OCI-LY3 (cell line): ENCODE results near the gene RHBDF2.

ENCODE experiments used
- H2AFZ ChIP-seq: fragments of 200-600, 300-600 bp; shearing (Covaris generic); 2 replicates; pipeline ENCODE4 v1.6.0; 2014; ENCODE audit warnings: antibody characterized with exemption, low read depth, low read length
- H3K27ac ChIP-seq: fragments of 200-600, 300-600 bp; sonication (generic); 2 replicates; pipeline ENCODE4 v1.5.1; 2014; ENCODE audit warnings: mild to moderate bottlenecking, low read length, moderate library complexity, mixed read lengths
- H3K27me3 ChIP-seq: fragments of 200-600, 300-600 bp; sonication (generic); 2 replicates; pipeline ENCODE4 v1.6.1; 2014; ENCODE audit warnings: low read depth, low read length, mixed read lengths
- H3K36me3 ChIP-seq: fragments of 200-600, 300-600 bp; sonication (generic); replicated peaks from 2 replicates; pipeline ENCODE3; 2014; ENCODE audit warnings: low read depth, low read length, mixed read lengths
- H3K4me1 ChIP-seq: fragments of 300-600, 200-600 bp; sonication (generic); 2 replicates; pipeline ENCODE4 v1.6.1; 2014; ENCODE audit warnings: low read length, mixed read lengths
- H3K4me2 ChIP-seq: fragments of 200-600, 300-600 bp; sonication (generic); 2 replicates; pipeline ENCODE4 v1.6.1; 2014; ENCODE audit warnings: low read length, mixed read lengths
- H3K4me3 ChIP-seq: fragments of 300-600, 200-600 bp; sonication (generic); 2 replicates; pipeline ENCODE4 v1.5.1; 2014; ENCODE audit warnings: antibody characterized with exemption, mild to moderate bottlenecking, low read length, moderate library complexity
- H3K79me2 ChIP-seq: fragments of 300-600, 200-600 bp; shearing (Covaris generic); 2 replicates; pipeline ENCODE4 v1.6.1; 2014; ENCODE audit warnings: mild to moderate bottlenecking, low read length, mixed read lengths
- H3K9ac ChIP-seq: fragments of 300-600, 200-600 bp; shearing (Covaris generic); 2 replicates; pipeline ENCODE4 v1.6.0; 2014; ENCODE audit warnings: mild to moderate bottlenecking, low read length, moderate library complexity
- H3K9me3 ChIP-seq: fragments of 200-600, 300-600 bp; shearing (Covaris generic); 2 replicates; pipeline ENCODE4 v1.6.1; 2014; ENCODE audit warnings: low read length, mixed read lengths; ENCODE audit not compliant: insufficient read depth
- H4K20me1 ChIP-seq: fragments of 200-600, 300-600 bp; sonication (generic); 2 replicates; pipeline ENCODE4 v1.6.1; 2016; ENCODE audit warnings: low read length, mixed read lengths; ENCODE audit not compliant: insufficient read depth
- CTCF ChIP-seq: fragments of 200-600, 300-600 bp; sonication (generic); IDR thresholded peaks from 2 replicates; pipeline ENCODE4 v1.5.1; 2014; ENCODE audit warnings: antibody characterized with exemption, low read length, low read depth
- EZH2phosphoT487 ChIP-seq: fragments of 200-600 bp; shearing (Covaris generic); IDR thresholded peaks from 2 replicates; pipeline ENCODE4 v1.6.1; 2018; ENCODE audit warnings: antibody characterized with exemption, mixed run types, low read depth

The RHBDF2 gene

GRCh38 chr17:76493505-76494167 lies 7.6 kb downstream of the RHBDF2 start:
- peak overlapping the region; percentile 62 for H3K27ac ChIP-seq
- TF ChIP-seq CTCF (no peak), EZH2phosphoT487 (no peak)
- H3K4me2 ChIP-seq = peak overlapping the region; percentile 81

GRCh38 chr17:76492989-76493501 lies 8.2 kb downstream of the RHBDF2 start:
- Histone ChIP-seq H3K4me3 (peak overlapping the region; percentile 57), H3K79me2 (peaks cover 9% of the 10 kb centered on the region), H3K27ac (peak overlapping the region; percentile 62), H3K4me2 (peak overlapping the region; percentile 81), H4K20me1 (no peaks in the 10 kb centered on the region), H3K9ac (peak overlapping the region; percentile 68), H3K9me3 (no peaks in the 10 kb centered on the region), H3K27me3 (no peaks in the 10 kb centered on the region), H3K36me3 (peaks cover 4% of the 10 kb centered on the region), H2AFZ (no peak overlapping the region), H3K4me1 (peaks cover 37% of the 10 kb centered on the region)
- TF ChIP-seq EZH2phosphoT487 (no peak), CTCF (no peak)

More at GRCh38 chr17:76493505-76494167, 7.6 kb downstream of the RHBDF2 start:
- Histone ChIP-seq H3K4me3 (peak overlapping the region; percentile 57), H2AFZ (no peak overlapping the region), H4K20me1 (no peaks in the 10 kb centered on the region), H3K79me2 (peaks cover 15% of the 10 kb centered on the region), H3K9me3 (no peaks in the 10 kb centered on the region), H3K9ac (peak overlapping the region; percentile 68), H3K27me3 (no peaks in the 10 kb centered on the region), H3K36me3 (peaks cover 6% of the 10 kb centered on the region), H3K4me1 (peaks cover 43% of the 10 kb centered on the region)

GRCh38 chr17:76492123-76492988 lies 8.9 kb downstream of the RHBDF2 start:
- no peaks in the 10 kb centered on the region for H3K27me3 ChIP-seq
- H2AFZ ChIP-seq = no peak overlapping the region
- peaks cover 3% of the 10 kb centered on the region for H3K79me2 ChIP-seq
- H3K27ac ChIP-seq = peak overlapping the region; percentile 62
- H3K4me2 ChIP-seq = peak overlapping the region; percentile 81
- peaks cover 33% of the 10 kb centered on the region for H3K4me1 ChIP-seq
- no peaks in the 10 kb centered on the region for H3K9me3 ChIP-seq
- H3K36me3 ChIP-seq = no peaks in the 10 kb centered on the region
- TF ChIP-seq CTCF (no peak), EZH2phosphoT487 (no peak)
- peak overlapping the region; percentile 57 for H3K4me3 ChIP-seq
- peak overlapping the region; percentile 68 for H3K9ac ChIP-seq
- no peaks in the 10 kb centered on the region for H4K20me1 ChIP-seq
